ENCODE measurements around the gene GJA5. TPM values are rescaled to one million over a fixed set of nuclear protein-coding genes. Genes with fewer than 3 reads are reported as not detected.

Gene GJA5
- total RNA-seq, 2 donors from 2014 or later: not detected

DNA sequence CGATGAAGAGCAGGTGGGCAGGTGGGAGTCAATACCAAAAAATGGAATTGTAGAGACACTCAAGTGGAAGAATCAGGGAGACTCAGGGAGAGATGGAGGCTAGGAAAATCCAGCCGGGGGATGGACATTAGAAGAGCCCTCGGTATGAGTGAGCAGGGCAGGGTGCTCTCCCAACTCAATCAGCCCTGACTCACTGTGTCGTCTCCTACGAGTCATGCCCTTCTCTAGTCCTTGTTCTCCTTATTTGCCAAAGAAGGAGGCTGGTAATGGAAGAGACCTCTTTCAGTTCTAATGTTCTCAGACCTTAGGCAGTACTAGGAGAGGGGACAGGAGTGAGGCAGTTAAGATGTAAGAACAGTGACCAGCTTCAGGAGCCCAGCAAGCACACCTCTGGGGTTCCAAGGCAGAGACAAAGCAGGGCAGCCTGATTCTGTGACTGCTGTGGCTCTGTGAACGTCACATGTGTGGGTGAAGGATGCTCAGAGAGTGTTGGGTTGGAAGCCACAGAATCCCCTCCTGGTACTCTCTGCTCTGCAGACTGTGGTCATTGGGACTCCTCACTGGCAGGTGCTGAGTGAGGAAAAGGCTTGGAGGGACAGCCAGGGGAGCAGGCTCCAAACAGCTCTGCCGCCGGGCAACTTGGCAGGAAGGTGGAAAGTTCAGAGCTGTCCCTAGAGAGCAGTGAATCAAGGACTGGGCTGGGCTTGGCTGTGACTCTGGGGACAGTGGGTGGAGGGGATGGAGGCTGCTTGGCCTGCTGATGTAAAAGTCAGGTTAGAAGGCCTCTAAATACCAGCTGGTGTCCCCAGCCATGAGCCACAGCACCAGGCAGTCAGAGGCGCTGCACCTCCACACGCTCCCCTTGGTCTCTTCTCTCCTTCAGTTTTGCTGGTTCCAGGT, 11.1 kb upstream of the GJA5 start:
- Mint-ChIP-seq H3K36me3 (no peaks in the 10 kb centered on the region), H3K27ac (no peak overlapping the region), H3K9me3 (no peaks in the 10 kb centered on the region)
- no peak for DNase-seq (ENCODE audit: low spot score in 2 of 2)
- peak; percentile 44 to 59 for ATAC-seq

DNA sequence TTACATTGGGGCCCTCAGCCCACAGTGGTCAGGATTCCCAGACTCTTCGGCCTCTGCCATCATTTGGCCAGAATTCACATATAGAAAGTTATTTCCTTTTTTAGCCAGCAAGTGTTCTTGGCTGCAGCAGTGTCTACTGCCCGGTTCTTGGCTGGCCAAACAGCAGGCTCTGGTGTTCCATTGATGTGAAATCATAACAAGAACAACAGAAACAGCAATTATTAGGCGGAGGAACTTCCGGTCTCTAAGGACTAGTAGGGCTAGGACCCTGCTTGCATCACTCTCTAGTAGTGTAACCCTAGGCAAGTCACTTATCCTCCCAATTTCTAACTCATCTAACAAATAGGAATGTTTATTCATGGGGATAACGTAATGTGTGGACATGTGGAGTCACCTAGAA, 8.7 kb upstream of the GJA5 start:
- no peaks in the 10 kb centered on the region for H3K9me3 Mint-ChIP-seq
- H3K27ac Mint-ChIP-seq: no peak overlapping the region
- ATAC-seq (no peak), DNase-seq (ENCODE audit: low spot score in 2 of 2) (no peak)
- no peaks in the 10 kb centered on the region for H3K36me3 Mint-ChIP-seq

DNA sequence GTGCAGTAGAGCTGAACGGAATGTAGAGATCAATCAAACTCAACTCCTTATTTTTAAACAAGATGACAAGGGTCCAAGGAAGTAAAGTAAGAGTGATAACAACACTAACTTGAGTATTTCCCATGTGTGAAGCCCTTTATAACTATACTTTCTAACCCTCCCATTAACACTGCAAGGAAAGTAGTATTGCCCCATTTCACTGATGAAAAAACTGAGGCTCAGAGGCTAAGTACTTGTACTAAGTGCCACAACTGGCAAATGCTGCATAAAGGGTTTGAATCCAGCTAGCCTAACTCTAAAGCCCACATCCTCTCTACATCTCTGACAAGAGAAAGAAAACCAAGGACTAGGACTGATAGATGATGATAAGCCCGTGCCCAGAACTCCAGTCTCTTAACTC, 8.2 kb upstream of the GJA5 start:
- no peak for ATAC-seq

DNA sequence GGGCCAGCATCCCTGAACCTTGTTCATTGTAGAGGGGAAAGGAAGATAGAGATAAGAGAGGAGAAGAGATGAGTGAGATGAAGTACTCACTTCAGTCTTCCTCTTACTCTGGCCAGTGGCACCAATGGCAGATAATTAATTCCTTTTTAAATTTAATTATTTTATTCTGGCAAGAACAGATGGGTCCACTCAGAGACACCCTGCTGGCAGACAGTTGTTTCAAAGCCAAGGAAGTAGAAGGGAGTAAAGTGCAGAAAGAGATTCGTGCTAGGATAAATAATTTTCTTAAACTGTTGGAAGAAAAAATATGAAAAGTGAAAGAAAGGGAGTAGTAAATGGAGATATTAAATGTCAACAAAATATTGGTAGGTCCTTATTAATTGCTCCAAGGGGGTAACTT, 7.7 kb upstream of the GJA5 start:
- H3K36me3 Mint-ChIP-seq: no peaks in the 10 kb centered on the region
- H3K9me3 Mint-ChIP-seq: no peaks in the 10 kb centered on the region
- ATAC-seq (no peak), DNase-seq (ENCODE audit: low spot score in 2 of 2) (no peak)
- no peak overlapping the region for H3K27ac Mint-ChIP-seq

More for the DNA sequence above, 8.2 kb upstream of the GJA5 start:
- no peak for DNase-seq (ENCODE audit: low spot score in 2 of 2)
- no peak overlapping the region for H3K27ac Mint-ChIP-seq
- H3K9me3 Mint-ChIP-seq: no peaks in the 10 kb centered on the region
- no peaks in the 10 kb centered on the region for H3K36me3 Mint-ChIP-seq

DNA sequence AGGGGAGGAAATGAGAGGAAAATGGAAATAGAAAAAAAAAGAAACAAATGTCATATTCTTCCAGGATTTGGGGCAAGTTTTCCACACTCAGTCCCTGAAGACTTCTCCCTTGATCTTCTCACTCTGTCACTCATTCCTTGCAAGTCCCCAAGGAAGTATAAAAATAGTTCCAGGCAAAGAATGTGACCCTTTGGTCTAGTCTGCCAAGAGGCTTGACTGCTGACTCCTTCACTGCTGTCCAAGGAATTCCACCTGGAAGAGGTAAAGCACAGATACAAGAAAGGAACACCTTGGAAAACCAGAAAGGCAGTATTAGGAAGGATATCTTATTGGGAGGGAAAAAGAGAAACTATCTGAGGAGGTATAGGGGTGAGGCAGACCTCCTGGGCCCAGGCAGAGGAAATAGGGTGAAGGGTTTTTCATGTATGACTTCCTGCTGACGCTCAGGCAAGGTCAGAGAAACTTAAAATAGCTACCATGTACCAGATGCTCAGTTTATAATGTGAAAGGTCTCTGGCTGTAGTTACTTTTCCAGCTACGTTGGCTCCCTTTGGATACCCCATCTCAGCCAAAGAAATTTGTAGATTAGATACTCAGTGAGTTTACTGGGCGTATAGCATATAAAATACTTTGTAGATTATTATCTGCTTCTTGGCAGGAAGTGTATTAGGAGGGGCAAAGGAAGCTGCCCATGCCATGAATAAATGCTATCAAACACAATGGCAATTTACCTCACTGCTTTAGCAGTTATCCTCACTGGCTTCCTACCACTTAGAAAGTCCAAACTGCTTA, 2.0 kb upstream of the GJA5 start:
- DNase-seq (ENCODE audit: low spot score in 2 of 2) (no peak), ATAC-seq (no peak)
- Mint-ChIP-seq H3K9me3 (peaks cover 0 to 7% of the 10 kb centered on the region in 2 donors), H3K27ac (peak overlapping the region in 1 of 2 donors; percentile 55), H3K36me3 (no peaks in the 10 kb centered on the region)

DNA sequence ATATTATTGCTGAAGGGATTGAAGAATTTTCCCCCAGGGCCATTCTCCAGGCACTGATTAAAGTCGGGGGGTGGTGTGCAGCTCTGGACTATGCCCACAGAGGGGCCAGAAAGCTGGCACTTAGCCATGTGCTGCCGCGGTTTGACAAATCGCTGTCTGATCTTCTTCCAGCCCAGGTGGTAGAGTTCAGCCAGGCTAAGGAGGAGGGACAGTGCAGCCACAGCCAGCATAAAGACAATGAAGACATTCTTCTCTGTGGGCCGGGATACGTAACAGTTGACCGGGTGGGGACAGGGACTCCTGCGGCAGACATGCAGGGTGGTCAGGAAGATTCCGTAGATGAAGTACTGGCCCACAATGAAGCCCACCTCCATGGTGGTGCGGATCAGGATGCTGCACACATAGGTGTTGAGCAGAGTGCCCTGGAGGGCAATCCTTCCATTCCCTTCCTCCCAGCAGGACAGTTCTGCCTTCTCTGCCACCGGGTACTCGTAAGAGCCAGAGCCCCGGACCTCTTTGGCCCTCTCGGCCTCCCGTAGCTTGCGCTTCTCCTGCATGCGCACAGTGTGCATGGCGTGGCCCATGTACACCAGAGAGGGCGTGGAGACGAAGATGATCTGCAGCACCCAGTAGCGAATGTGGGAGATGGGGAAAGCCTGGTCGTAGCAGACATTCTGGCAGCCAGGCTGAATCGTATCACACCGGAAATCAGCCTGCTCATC, 1.9 kb downstream of the GJA5 start:
- Mint-ChIP-seq H3K9me3 (peaks cover 0 to 7% of the 10 kb centered on the region in 2 donors), H3K36me3 (no peaks in the 10 kb centered on the region), H3K27ac (no peak overlapping the region)
- DNase-seq (ENCODE audit: low spot score in 2 of 2): no peak
- no peak for ATAC-seq

DNA sequence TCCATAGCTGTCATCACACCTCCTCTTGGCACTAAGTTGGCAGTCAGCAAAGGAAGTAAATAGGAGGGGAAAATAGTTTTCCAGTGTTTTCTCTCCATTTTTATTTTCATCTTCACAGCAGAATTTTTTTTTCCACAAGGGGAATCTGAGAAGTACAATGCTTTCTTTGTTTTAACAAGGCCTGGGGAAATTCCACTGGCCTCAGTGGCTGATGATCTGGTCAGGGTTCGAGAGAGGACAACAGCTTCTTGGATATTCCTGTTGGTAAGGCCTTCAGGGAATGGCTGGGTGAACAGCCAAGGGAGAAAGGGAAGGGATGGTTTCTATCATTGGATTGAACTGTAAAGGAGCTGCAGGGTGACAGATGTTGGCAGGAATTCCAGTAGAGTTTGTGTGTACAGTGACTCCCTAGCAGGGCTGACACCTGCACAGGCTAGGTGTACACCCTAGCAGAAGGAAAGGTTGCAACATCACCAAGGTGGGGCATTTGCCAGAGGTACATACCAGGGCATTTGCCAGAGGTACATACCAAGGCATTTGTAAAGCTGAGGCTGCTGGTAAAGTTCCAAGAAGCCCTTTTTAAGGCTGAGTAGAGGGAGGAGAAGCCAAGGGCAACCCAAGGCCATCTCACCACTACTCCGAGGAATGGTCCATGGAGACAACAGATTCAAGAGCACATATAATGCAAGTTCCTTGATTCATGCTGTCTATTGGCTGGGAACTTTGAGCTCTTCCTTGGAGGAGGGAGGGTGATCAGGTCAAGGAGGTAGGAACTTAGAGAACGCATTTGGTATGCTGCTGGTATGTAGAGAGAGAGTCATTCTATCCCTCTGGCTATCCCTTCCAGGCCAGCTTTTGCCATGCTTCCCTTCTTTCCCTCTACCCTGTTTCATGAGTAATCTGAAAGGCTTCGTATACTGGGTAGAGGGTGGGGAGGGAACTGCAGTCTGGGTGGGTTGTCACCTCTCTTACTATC, 3.1 kb downstream of the GJA5 start:
- ATAC-seq (no peak), DNase-seq (ENCODE audit: low spot score in 2 of 2) (no peak)
- no peak overlapping the region for H3K27ac Mint-ChIP-seq
- H3K9me3 Mint-ChIP-seq: peaks cover 0 to 7% of the 10 kb centered on the region in 2 donors
- no peaks in the 10 kb centered on the region for H3K36me3 Mint-ChIP-seq

DNA sequence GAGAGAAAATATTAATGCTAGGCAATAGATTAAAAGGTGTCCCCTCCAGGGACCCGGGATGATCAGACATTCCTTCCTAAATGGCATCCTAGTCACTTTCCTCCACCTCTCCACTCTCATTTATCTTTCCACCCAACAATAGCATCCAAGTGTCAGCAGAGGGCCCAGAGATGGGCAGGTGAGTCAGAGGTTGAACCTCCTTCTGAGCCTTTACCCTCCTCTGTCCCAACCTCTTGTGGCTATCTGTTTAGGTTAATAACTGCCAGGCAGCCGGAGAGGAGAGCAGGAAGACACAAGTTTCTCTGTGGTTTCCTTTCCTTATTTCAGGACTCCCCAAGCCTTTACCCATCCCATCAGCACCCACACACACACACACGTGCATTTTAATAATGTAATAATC, 4.1 kb downstream of the GJA5 start:
- Mint-ChIP-seq H3K36me3 (no peaks in the 10 kb centered on the region), H3K9me3 (no peaks in the 10 kb centered on the region), H3K27ac (no peak overlapping the region)
- ATAC-seq (no peak), DNase-seq (ENCODE audit: low spot score in 2 of 2) (no peak)

DNA sequence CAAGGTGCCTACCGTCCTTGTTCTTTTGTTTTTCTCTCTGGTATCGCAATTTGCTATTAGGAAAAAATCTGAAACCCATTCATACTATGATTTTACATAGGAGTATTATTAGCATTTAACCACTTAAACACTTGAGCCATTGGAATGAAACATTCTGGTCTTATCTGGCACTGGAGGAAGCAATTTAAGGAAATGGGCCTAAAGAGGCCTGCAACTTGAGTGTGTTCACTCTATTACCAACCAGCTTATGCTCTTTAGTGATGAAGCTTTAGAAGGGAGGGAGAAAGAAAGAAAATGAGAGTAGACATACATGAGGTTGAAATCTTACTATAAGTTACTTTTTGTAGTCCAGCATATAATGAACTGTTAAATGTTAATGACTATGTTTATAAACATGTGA, 5.7 kb downstream of the GJA5 start:
- Mint-ChIP-seq H3K36me3 (no peaks in the 10 kb centered on the region), H3K9me3 (no peaks in the 10 kb centered on the region)
- ATAC-seq: no peak

DNA sequence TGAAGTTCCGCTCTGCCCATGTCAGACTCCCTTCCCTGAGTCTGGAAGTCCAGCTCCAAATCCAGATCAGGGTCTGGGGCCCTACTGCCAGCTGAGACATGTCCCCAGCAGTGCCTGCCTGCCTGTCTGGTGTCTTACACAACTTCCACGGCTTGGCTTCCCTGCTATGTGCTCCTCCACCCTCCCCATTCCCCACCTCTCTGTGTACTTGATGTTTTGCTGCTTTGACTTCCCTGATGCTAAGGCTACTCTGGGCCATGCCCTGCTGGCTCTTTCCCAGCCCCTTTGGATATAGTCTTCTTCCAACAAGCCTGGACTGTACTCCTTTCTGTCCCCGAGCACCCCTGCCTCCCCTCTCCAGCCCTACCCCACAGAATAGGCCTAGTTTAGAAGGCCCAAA, 7.3 kb downstream of the GJA5 start:
- ATAC-seq: no peak
- no peak for DNase-seq (ENCODE audit: low spot score in 2 of 2)
- H3K9me3 Mint-ChIP-seq: no peaks in the 10 kb centered on the region
- H3K27ac Mint-ChIP-seq: no peak overlapping the region
- no peaks in the 10 kb centered on the region for H3K36me3 Mint-ChIP-seq

More for the DNA sequence above, 5.7 kb downstream of the GJA5 start:
- H3K27ac Mint-ChIP-seq: no peak overlapping the region
- no peak for DNase-seq (ENCODE audit: low spot score in 2 of 2)

DNA sequence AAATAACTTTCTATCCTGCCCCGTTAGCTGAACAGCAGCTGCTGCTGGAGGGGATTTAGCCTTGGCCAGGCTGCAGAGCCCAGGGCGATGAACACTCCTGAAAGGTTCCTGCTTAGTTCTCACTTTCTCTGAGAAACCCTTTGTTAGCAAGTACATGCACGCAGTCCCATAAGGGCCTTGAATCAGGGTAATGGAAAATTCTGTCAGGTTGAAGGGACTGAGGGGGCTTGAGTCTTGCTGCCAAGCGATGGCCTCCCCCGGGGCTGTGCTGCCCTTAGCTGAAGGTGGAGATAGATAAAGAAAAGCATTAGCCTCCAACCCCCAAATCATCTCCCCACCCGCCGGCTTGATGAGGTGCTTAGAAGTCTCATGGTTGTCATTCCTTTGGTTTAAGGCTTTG, 7.9 kb downstream of the GJA5 start:
- Mint-ChIP-seq H3K36me3 (no peaks in the 10 kb centered on the region), H3K27ac (no peak overlapping the region), H3K9me3 (no peaks in the 10 kb centered on the region)
- DNase-seq (ENCODE audit: low spot score in 2 of 2) (no peak), ATAC-seq (no peak)

DNA sequence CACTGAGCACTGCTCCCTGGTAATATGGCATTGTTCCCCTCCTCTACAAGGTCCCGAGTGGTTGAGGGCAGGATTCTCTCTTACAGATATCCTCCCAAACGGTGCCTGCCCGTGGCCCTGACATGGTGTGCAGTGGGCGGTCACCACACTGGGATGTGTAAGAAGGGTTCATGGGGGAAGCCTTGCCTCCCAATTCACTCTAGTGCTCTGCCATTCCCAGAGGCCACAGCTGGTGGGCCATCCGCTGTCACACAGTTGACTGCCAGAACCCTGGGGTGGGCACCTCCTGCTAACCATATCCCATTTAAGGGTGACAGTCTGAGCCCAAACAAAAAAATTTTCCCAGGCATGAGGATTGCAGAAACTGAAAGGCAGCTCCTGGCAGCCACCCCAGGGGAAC, 9.1 kb downstream of the GJA5 start:
- Mint-ChIP-seq H3K27ac (peak overlapping the region in 1 of 2 donors; percentile 7), H3K36me3 (no peaks in the 10 kb centered on the region)

DNA sequence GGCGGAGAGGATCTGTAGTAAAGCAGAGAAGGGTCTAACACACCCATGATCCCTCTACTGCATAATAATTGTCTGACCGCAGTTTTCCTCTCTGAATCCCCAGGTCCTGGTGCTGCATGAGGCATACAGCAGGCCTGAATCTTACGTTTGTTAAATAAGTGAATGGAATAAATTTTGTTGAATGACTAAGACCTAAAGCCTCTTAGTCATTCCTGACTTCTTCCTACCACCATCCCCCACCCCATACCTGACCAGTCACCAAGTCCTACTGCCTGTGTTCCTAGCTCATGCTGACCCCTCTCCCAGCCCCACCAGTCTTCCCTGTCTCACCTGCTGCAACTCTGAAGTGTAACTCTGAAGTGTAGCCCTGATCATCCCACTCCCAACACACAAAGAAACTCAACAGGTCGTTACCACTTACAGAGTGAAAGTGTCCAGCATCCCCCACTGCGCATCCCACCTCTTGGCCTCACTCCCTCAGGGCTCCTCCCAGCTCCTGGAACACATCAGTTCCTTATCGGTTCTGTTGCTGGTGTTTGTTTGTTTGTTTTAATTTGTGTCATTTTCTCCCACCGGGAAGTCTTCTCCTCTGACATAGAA, 9.7 kb downstream of the GJA5 start:
- no peaks in the 10 kb centered on the region for H3K9me3 Mint-ChIP-seq
- DNase-seq (ENCODE audit: low spot score in 2 of 2): no peak
- ATAC-seq: no peak

More for the DNA sequence above, 9.1 kb downstream of the GJA5 start:
- H3K9me3 Mint-ChIP-seq: no peaks in the 10 kb centered on the region
- ATAC-seq: no peak
- no peak for DNase-seq (ENCODE audit: low spot score in 2 of 2)

DNA sequence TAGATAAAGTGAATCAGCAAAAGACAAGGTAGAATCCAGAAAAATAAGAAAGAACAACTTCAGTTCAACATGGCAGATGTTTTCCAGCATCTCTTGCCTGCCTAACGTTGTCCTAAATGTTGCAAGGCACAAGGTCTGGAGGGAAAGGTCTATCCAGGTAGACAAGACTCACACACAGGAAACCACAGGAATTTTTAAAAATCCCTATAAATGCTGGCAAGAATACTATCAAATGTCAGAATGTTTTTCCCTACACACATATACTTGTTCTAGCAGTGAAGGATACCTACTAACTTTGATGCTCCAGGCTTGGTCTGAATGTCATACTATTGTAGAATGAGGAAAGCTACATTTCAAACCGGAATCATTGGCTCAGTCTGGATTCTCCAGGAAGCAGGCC, 10.6 kb downstream of the GJA5 start:
- ATAC-seq (no peak), DNase-seq (ENCODE audit: low spot score in 2 of 2) (no peak)
- Mint-ChIP-seq H3K36me3 (no peaks in the 10 kb centered on the region), H3K27ac (no peak overlapping the region), H3K9me3 (no peaks in the 10 kb centered on the region)

More for the DNA sequence above, 9.7 kb downstream of the GJA5 start:
- no peaks in the 10 kb centered on the region for H3K36me3 Mint-ChIP-seq
- H3K27ac Mint-ChIP-seq: no peak overlapping the region

DNA sequence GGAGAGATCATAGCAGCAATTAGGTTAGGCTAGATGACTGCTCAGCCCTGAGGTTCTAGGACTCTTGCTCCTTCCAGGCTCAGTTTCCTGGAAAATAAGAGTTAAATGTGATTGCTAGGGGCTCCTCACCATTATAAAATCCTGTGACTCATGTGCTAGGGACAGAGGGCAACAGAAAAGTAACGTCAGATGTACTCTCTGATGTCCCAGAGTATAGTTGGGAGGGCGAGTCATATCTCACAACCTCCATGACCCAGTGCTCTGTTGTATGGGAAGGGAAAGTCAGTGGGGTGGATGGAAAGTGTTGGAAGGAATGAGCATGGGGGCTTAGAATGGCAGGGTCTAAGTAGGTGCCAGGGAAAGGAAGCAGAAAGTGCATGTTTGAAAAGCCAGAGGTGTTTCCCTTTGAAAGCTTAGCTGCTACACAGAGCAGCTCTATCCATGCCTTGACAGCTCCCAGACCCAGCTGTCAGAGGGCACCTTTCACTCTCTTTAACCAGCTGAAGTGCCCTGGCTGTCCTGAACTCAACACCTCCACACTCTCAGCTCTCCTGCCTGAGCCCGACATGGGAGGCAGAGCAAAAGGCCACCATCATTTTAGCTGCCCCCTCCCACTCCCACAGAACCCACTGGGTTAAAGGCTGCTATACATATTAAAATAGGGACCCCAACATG, 11.6 kb downstream of the GJA5 start:
- DNase-seq (ENCODE audit: low spot score in 2 of 2): no peak
- peak in 1 of 2 donors; percentile 9 for ATAC-seq
- peak overlapping the region in 1 of 2 donors; percentile 84 for H3K27ac Mint-ChIP-seq
- no peaks in the 10 kb centered on the region for H3K9me3 Mint-ChIP-seq
- H3K36me3 Mint-ChIP-seq: no peaks in the 10 kb centered on the region

Data from activated naive CD4-positive, alpha-beta T cell treated with anti-CD3 and anti-CD28 coated beads, Interleukin-2, amount 50 U/mL, for 72 hours (primary cell).